Natural killer cell (primary cell): ENCODE measurements around the gene PRDM16. TPM values are rescaled to one million over a fixed set of nuclear protein-coding genes. Genes with fewer than 3 reads are reported as not detected.

Experiments used
- ATAC-seq, 3 donors: fragments of 150-1000 bp in 2 of 3; fragments of 200-7000 bp in 1 of 3; cut with Tn5 transposase; 1 replicate in 1 of 3; 2 replicates in 2 of 3; pipeline ENCODE4 v1.10.0; 2021; ENCODE audit warnings: mild to moderate bottlenecking in 2 of 3, moderate library complexity in 2 of 3
- DNase-seq, 2 donors: peaks; one replicate each; pipeline versions ENCODE4 v3.0.0 to v3.0.0-alpha.2; 2013 to 2021; ENCODE audit warnings: mixed read lengths in 1 of 2
- H3K27ac ChIP-seq: one replicate; pipeline ENCODE4 v1.5.1; 2013; ENCODE audit warnings: mild to moderate bottlenecking, low read length
- H3K27me3 ChIP-seq: one replicate; pipeline ENCODE4 v1.6.1; 2013; ENCODE audit warnings: low read length; ENCODE audit not compliant: control insufficient read depth, insufficient read depth
- H3K36me3 ChIP-seq: one replicate; pipeline ENCODE4 v1.6.1; 2013; ENCODE audit warnings: low read length; ENCODE audit not compliant: control insufficient read depth, insufficient read depth
- H3K4me1 ChIP-seq: one replicate; pipeline ENCODE4 v1.6.1; 2013; ENCODE audit warnings: low read length; ENCODE audit not compliant: control insufficient read depth, insufficient read depth
- H3K4me3 ChIP-seq: one replicate; pipeline ENCODE4 v1.5.1; 2013; ENCODE audit warnings: low read length
- H3K9me3 ChIP-seq: one replicate; pipeline ENCODE4 v1.6.1; 2013; ENCODE audit warnings: low read length; ENCODE audit not compliant: control insufficient read depth, insufficient read depth
- H3K27ac Mint-ChIP-seq, 2 donors: one replicate each; pipeline ENCODE4 v1.8.0; 2022; ENCODE audit warnings: mild to moderate bottlenecking in 2 of 2, mixed read lengths in 2 of 2, moderate library complexity in 1 of 2
- H3K27me3 Mint-ChIP-seq, 2 donors: one replicate each; pipeline ENCODE4 v1.8.0; 2022; ENCODE audit warnings: low read depth in 2 of 2, mixed read lengths in 2 of 2
- H3K36me3 Mint-ChIP-seq: one replicate; pipeline ENCODE4 v1.8.0; 2022; ENCODE audit warnings: mixed read lengths
- H3K4me1 Mint-ChIP-seq, 2 donors: one replicate each; pipeline ENCODE4 v1.8.0; 2022; ENCODE audit warnings: mixed read lengths in 2 of 2
- H3K4me3 Mint-ChIP-seq: one replicate; pipeline ENCODE4 v1.8.0; 2022; ENCODE audit warnings: mild to moderate bottlenecking, moderate library complexity, mixed read lengths
- H3K9me3 Mint-ChIP-seq, 2 donors: one replicate each; pipeline ENCODE4 v1.8.0; 2022; ENCODE audit warnings: mixed read lengths in 2 of 2
- CTCF ChIP-seq: fragments of 200-600 bp; IDR thresholded peaks from one replicate; pipeline ENCODE4 v1.8.0; 2022; ENCODE audit warnings: antibody characterized with exemption
- WGBS: methylation state at CpG from one replicate; pipeline ENCODE4 v1.1.7; 2013; ENCODE audit warnings: missing lambda C conversion rate; ENCODE audit not compliant: insufficient coverage; 5-methylcytosine and 5-hydroxymethylcytosine counted together
- intact Hi-C: fragments of 100-400 bp; cut with micrococcal nuclease; formaldehyde crosslinking; loops from one replicate; pipeline ENCODE4 v1.14.2; 2022
- total RNA-seq, 4 donors: library from RNA; stranded (reverse); fragments of 120-200 nt in 1 of 4; gene quantifications; one replicate each; pipeline versions ENCODE4 v1.2.3 to v1.2.4, GENCODE V29; 2013 to 2022

The PRDM16 gene
- total RNA-seq, 3 donors from 2014 or later (not counting 1 experiment from before 2014, with no cell fraction given), result 0.25 to 0.64 TPM; not detected in 1

DNA sequence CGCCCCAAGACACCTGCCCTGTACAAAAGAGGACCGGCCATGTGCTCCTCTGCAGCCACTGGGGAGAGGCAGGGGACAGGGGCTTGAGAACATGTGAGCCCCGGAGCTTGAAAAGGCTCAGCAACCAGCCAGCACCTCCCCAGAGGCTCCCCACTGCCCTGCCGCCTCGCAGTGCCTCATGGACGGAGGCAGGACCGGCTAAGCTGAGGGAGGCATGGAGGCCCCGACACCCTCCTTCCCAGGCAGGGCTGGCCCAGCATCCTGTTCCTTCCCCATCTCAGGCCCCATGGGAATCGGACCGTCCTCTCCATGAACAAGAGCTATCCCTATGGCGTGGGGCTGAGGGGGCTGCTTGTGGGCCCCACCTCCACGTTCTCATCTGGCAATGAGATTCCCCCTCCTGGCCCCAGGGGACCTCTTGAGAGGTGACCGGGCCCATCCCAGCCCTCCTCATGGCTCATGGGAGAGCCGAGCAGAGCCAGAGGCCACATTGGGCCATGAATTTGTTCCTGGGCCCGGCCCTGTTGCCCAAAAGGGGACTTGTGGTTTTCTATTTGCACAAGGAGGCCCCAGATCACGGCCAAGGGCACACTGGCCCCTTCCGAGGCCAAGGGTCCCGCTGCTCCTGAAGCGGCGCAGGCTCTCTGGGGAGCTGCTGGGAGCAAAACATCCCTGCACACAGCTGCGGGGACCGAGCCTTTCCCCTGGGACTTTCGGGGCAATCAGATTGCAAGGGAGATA is 320.3 kb downstream of the PRDM16 start:
- WGBS, result 87% methylated on average over 23 of the region's 23 CpGs
- no peak overlapping the region for H3K27ac Mint-ChIP-seq
- H3K27ac ChIP-seq, result no peak overlapping the region
- H3K36me3 Mint-ChIP-seq, result no peaks in the 10 kb centered on the region
- H3K36me3 ChIP-seq, result no peaks in the 10 kb centered on the region
- H3K9me3 Mint-ChIP-seq, result no peaks in the 10 kb centered on the region
- peaks cover 19% of the 10 kb centered on the region for H3K4me1 ChIP-seq
- peaks cover 9 to 11% of the 10 kb centered on the region in 2 donors for H3K4me1 Mint-ChIP-seq
- ATAC-seq, result no peak
- peaks cover 33 to 45% of the 10 kb centered on the region in 2 donors for H3K27me3 Mint-ChIP-seq
- TF ChIP-seq CTCF, result no peak
- H3K27me3 ChIP-seq, result peaks cover 21% of the 10 kb centered on the region
- DNase-seq, result no peak
- H3K4me3 ChIP-seq, result no peak overlapping the region
- no peak overlapping the region for H3K4me3 Mint-ChIP-seq
- no peaks in the 10 kb centered on the region for H3K9me3 ChIP-seq
- intact Hi-C loops, result no loop called here

- no peak overlapping the region for H3K4me3 Mint-ChIP-seq
- no peak overlapping the region for H3K27ac Mint-ChIP-seq
- H3K27ac ChIP-seq, result no peak overlapping the region
- no peak overlapping the region for H3K4me3 ChIP-seq
- H3K4me1 Mint-ChIP-seq, result peaks cover 0 to under 1% of the 10 kb centered on the region in 2 donors
- peaks cover 23% of the 10 kb centered on the region for H3K27me3 ChIP-seq
- DNase-seq (no peak), ATAC-seq (no peak)
- TF ChIP-seq CTCF, result no peak
- no peaks in the 10 kb centered on the region for H3K9me3 ChIP-seq
- H3K9me3 Mint-ChIP-seq, result no peaks in the 10 kb centered on the region
- H3K4me1 ChIP-seq, result peaks cover 8% of the 10 kb centered on the region
- no peaks in the 10 kb centered on the region for H3K36me3 Mint-ChIP-seq
- H3K36me3 ChIP-seq, result no peaks in the 10 kb centered on the region
- peaks cover 39 to 52% of the 10 kb centered on the region in 2 donors for H3K27me3 Mint-ChIP-seq
- intact Hi-C loops, result no loop called here
- WGBS, result 91% methylated on average over 23 of the region's 23 CpGs
These were observed 321.3 kb downstream of the PRDM16 start for GRCh38 chr1:3390291-3390690.

DNA sequence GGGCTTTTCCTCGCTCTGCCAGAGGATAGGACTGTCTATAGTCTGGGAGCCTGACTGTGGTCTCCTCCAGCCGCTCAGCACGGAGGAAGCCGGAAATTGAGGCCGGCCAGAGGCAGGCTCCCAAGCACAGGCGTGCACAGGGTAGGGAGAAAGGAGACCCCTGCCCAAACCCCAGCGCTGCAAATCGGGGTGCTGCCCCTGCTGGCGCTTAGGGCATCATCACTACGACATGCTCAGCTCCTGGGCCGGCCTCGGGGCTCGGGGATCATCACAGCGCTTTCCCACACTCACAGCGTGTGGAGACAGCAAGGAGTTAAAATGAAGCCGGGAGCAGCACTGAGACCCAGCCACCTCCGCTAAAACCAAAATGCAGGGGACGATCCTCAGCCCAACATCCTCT is 322.7 kb downstream of the PRDM16 start:
- H3K4me1 Mint-ChIP-seq, result no peaks in the 10 kb centered on the region
- no peak for DNase-seq
- peaks cover 29% of the 10 kb centered on the region for H3K27me3 ChIP-seq
- H3K9me3 Mint-ChIP-seq, result no peaks in the 10 kb centered on the region
- H3K27me3 Mint-ChIP-seq, result peaks cover 45 to 61% of the 10 kb centered on the region in 2 donors
- no peak overlapping the region for H3K27ac ChIP-seq
- no peak overlapping the region for H3K4me3 ChIP-seq
- WGBS, result 90% methylated on average over 18 of the region's 18 CpGs
- H3K36me3 Mint-ChIP-seq, result no peaks in the 10 kb centered on the region
- H3K4me3 Mint-ChIP-seq, result no peak overlapping the region
- TF ChIP-seq CTCF, result no peak
- ATAC-seq, result no peak
- no peak overlapping the region for H3K27ac Mint-ChIP-seq
- intact Hi-C loops, result no loop called here
- no peaks in the 10 kb centered on the region for H3K9me3 ChIP-seq
- H3K36me3 ChIP-seq, result no peaks in the 10 kb centered on the region
- H3K4me1 ChIP-seq, result peaks cover 2% of the 10 kb centered on the region
